ENCODE measurements around the gene GABRD. TPM values are rescaled to one million over a fixed set of nuclear protein-coding genes. Genes with fewer than 3 reads are reported as not detected.

Gene GABRD
- total and polyA plus RNA-seq, 2 donors from 2014 or later, result 0.63 to 1.1 TPM

- H3K4me3 ChIP-seq (ENCODE audit: low read length in 3 of 3), result no peak overlapping the region
Observed at GRCh38 chr1:2018217-2019171, 651 bp upstream of the GABRD start.

GRCh38 chr1:2019571-2020309, 595 bp downstream of the GABRD start:
- H3K4me1 ChIP-seq (ENCODE audit: control insufficient read depth in 2 of 3, insufficient read depth in 2 of 3, low read depth in 1 of 3, low read length in 3 of 3), result no peaks in the 10 kb centered on the region
- H3K9ac ChIP-seq (ENCODE audit: low read length in 3 of 3), result no peak overlapping the region
- no peak overlapping the region for H3K27ac ChIP-seq (ENCODE audit: low read depth in 2 of 2, low read length in 2 of 2)
- H3K4me3 ChIP-seq (ENCODE audit: low read length in 3 of 3), result no peak overlapping the region
- FAIRE-seq (no peak), DNase-seq (peak in 4 of 5 donors; percentile 36 to 78 (median 68))
- no peak for TF ChIP-seq CTCF (IDR thresholded peaks at IDR 0.05; ENCODE audit: borderline replicate concordance, extremely low read depth, insufficient read depth)
- H3K36me3 ChIP-seq (ENCODE audit: control insufficient read depth in 2 of 3, insufficient read depth in 3 of 3, low read length in 3 of 3), result no peaks in the 10 kb centered on the region
- no peaks in the 10 kb centered on the region for H3K9me3 ChIP-seq (ENCODE audit: control insufficient read depth in 2 of 3, insufficient read depth in 1 of 3, low read length in 3 of 3)
- peaks cover 5% of the 10 kb centered on the region for H3K27me3 ChIP-seq (ENCODE audit: control insufficient read depth, insufficient read depth, low read length)
- intact Hi-C loops (cut with DNase I), result no loop called here

More at GRCh38 chr1:2018217-2019171, 651 bp upstream of the GABRD start:
- intact Hi-C loops (cut with DNase I), result no loop called here
- Histone ChIP-seq H3K9me3 (ENCODE audit: control insufficient read depth in 2 of 3, insufficient read depth in 1 of 3, low read length in 3 of 3) (no peaks in the 10 kb centered on the region), H3K9ac (ENCODE audit: low read length in 3 of 3) (no peak overlapping the region), H3K4me1 (ENCODE audit: control insufficient read depth in 2 of 3, insufficient read depth in 2 of 3, low read depth in 1 of 3, low read length in 3 of 3) (no peaks in the 10 kb centered on the region), H3K27me3 (ENCODE audit: control insufficient read depth, insufficient read depth, low read length) (peaks cover 5% of the 10 kb centered on the region), H3K27ac (ENCODE audit: low read depth in 2 of 2, low read length in 2 of 2) (no peak overlapping the region), H3K36me3 (ENCODE audit: control insufficient read depth in 2 of 3, insufficient read depth in 3 of 3, low read length in 3 of 3) (no peaks in the 10 kb centered on the region)
- FAIRE-seq, result no peak
- DNase-seq, result peak in 1 of 5 donors; percentile 72
- no peak for TF ChIP-seq CTCF (IDR thresholded peaks at IDR 0.05; ENCODE audit: borderline replicate concordance, extremely low read depth, insufficient read depth)

GRCh38 chr1:2020310-2020655, 1.1 kb downstream of the GABRD start:
- intact Hi-C loops (cut with DNase I), result no loop called here
- Histone ChIP-seq H3K36me3 (ENCODE audit: control insufficient read depth in 2 of 3, insufficient read depth in 3 of 3, low read length in 3 of 3) (no peaks in the 10 kb centered on the region), H3K9ac (ENCODE audit: low read length in 3 of 3) (no peak overlapping the region), H3K4me3 (ENCODE audit: low read length in 3 of 3) (no peak overlapping the region), H3K27me3 (ENCODE audit: control insufficient read depth, insufficient read depth, low read length) (peaks cover 5% of the 10 kb centered on the region), H3K9me3 (ENCODE audit: control insufficient read depth in 2 of 3, insufficient read depth in 1 of 3, low read length in 3 of 3) (no peaks in the 10 kb centered on the region), H3K27ac (ENCODE audit: low read depth in 2 of 2, low read length in 2 of 2) (no peak overlapping the region), H3K4me1 (ENCODE audit: control insufficient read depth in 2 of 3, insufficient read depth in 2 of 3, low read depth in 1 of 3, low read length in 3 of 3) (peaks cover 0 to 5% (median 0%) of the 10 kb centered on the region in 3 donors)
- TF ChIP-seq CTCF (IDR thresholded peaks at IDR 0.05; ENCODE audit: borderline replicate concordance, extremely low read depth, insufficient read depth), result no peak
- FAIRE-seq, result no peak
- peak in 1 of 5 donors; percentile 31 for DNase-seq
